ENCODE results near the gene MESP2.

MESP2 gene

GRCh38 chr15:89820666-89821611 is 44.8 kb downstream of the MESP2 start:
- no peak for DNase-seq

GRCh38 chr15:89822026-89822425 is 45.9 kb downstream of the MESP2 start:
- no peak for DNase-seq

DNA sequence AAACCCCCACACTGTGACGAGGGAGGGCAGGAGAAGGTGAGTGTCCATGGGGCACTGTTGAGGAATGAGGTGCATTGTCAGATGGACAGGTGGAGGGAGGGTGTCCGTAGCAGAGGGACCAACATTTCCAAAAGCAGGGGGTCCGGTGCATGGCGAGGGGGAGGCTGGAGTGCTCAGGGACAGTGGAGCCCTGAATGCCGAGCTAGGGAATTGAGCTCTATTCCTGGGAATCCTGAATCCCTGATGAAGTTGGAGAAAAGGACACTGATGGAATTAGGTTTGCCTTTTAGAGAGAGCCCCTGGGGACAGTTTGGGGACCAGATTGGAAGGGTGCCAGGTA is 46.4 kb downstream of the MESP2 start:
- DNase-seq, result no peak

- DNase-seq, result no peak
Measured at GRCh38 chr15:89822951-89823711, 47.0 kb downstream of the MESP2 start.

DNA sequence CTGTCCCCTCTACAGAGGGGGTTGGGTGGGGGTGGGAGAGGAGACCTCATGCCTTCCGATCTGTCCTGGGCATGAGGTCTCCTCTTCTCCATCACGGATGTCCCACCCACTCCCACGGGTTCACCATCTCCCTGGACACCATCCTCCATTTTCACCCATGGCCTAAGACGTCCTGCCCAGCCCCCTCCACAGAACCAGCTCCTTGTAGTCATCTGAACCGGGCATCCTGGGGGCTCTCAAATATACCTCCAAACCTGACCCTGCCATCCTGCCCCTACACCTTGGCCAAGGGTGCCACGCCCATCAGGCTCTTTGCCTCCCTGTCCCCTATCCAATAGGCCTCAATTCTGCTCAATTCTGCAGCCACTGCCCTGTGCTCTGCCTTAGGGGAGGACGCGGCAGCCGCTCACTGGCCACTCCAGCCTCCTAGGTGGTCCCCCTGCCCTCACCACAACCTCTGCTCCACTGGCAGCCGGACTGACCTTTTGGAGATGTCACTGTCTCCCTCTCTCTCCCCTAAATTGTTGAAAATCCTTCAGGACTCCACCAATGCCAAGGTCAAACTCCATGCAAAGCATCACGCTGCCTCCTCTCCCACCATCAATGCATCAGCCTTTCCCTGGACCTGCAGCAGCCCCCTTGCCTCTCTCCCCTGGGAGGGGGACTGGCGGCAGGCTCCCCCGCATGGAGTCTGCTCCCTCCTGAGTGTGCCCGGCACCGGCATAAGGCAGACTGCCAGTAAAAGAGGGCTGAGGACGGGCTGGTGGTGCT is 47.9 kb downstream of the MESP2 start:
- no peak for DNase-seq

- DNase-seq, result no peak
Measured at GRCh38 chr15:89824607-89824867, 48.4 kb downstream of the MESP2 start.

DNA sequence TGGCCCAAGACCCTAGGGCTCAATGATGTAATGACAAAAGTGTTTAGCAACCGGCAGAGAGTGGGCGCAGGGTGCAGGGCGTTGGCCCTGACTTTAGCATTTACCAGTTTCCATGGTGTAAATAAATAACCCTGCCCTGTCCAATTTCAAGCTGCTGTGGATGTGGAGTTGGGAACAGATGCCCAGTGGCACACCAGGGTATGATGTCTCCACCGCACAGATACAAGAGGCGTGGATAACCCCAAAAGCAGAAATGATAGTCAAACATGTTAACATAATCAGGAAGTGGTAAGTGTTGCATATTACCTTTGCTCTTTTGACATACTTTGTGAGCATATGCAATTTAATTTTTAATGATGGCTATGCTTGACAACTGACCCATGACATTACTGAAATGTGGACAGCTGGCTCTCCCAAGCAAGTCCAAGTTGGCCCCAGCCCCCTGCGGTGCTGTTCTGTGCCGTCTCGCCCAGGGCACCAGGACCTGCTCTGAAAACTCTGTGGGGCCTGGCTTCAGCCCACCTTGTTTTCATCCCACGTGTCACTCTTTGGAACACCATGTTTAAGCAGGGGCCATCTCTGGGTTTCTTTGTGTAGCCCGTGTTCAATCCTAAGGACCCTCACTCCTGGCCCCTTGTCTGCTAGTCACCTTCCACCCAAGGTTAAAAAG is 49.3 kb downstream of the MESP2 start:
- DNase-seq, result no peak

GRCh38 chr15:89826671-89827655 is 50.8 kb downstream of the MESP2 start:
- DNase-seq, result no peak

DNA sequence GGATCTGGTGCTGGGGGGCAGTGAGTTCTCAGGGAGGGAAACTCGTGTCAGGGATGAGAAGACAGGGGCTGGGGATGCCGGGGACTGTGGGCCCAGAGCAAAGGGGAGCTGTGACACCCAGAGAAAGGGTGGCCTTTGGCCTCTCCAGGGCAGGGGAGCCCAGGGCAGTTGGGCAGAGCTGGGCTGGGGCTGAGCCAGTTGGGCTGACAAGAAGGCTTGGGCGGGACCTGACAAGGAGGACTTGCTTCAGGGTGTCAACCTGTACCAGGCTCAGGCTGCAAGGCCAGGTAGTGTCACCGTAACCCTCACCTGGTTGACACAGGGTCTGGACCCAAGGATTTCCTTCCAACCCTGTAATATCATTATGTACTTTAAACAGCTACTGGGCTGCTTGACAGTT is 51.7 kb downstream of the MESP2 start:
- no peak for DNase-seq
